Stimulated activated CD4-positive, alpha-beta T cell treated with anti-CD3 and anti-CD28 coated beads, Interleukin-4, amount 100 ng/mL, for 24 hours (primary cell): Measurements from ENCODE around the gene LSP1.

Experiments used
- DNase-seq: peaks from one replicate; pipeline ENCODE4 v3.0.0-alpha.2; 2020

Gene LSP1

GRCh38 chr11:1893581-1894359, 40.9 kb downstream of the LSP1 start:
- no peak for DNase-seq

- no peak for DNase-seq
These were observed 41.9 kb downstream of the LSP1 start for GRCh38 chr11:1894759-1895158.

DNA sequence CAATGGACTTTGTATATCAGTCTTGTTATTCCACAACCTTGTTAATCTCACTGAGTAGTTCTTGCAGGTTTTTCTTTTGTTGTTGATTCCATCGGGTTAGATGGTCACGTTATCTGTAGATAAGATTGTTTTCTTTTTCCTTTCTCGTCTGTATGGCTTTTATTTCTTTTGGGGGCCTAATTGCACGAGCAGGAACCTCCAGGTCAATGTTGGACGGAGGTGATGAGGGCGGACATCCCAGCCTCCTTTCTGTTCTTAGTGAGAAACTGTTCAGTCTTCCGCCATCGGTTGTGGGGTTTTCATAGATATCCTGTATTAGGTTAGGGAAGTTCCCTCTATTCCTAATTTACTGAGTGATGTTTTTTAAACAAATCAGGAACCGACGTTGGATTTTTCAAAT, 43.6 kb downstream of the LSP1 start:
- no peak for DNase-seq

DNA sequence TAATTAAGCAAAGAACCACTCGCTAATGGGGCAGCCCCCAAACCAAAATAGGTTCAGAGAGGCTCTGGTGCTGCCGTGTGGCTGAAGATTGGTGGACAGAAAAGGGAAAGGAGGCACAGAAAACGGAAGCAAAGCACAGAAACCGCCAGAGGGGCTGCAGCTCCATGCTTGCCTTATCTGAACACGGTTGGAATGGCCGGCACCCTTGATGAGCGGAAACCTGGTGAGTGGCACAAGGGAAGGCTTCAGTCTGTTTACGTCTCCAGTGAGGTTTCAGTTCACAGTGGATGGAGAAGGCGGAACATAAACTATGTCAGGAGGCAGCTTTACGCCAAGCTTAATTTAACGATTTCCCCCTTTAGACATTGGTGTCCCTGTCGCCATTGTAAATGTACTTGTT, 44.0 kb downstream of the LSP1 start:
- DNase-seq: no peak

DNA sequence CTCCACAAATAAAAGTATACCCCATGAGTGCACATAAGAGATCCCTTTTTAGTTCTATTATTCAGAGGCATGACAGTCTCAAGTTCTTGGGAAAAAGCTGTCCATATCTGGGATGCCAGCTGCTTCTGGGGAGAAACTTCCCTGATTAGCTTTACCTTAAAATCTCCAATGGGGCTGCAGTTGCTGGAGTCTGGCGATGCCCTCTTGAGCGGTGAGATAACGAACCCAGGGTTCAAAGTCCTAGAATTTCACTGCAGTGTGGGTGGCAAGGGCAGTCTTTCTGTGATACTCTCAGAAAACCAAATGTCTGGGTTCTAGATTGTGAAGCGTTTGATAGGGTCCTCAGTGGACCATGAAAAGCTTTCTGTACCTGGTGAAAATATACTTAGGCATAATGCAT, 46.2 kb downstream of the LSP1 start:
- DNase-seq: no peak

- no peak for DNase-seq
These were observed 46.8 kb downstream of the LSP1 start for GRCh38 chr11:1899686-1900085.

DNA sequence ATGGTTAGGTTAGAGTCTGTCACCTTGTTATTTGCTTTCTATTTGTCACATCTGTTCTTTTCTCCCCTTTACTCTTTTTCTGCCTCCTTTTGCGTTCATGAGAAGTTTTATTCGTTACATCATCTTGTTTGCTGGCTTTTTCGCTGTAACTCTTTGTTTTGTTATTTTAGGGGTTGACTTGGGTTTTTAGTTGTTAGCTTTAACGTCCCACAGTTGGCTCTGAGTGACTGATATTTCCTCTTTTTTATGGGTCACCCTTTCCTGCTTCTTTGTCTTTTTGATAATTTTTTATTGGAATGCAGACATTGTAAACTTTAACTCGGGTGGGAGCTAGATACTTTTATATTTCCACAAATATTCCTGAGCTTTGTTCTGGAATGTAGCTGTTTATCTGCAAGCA, 53.3 kb downstream of the LSP1 start:
- DNase-seq: no peak

DNA sequence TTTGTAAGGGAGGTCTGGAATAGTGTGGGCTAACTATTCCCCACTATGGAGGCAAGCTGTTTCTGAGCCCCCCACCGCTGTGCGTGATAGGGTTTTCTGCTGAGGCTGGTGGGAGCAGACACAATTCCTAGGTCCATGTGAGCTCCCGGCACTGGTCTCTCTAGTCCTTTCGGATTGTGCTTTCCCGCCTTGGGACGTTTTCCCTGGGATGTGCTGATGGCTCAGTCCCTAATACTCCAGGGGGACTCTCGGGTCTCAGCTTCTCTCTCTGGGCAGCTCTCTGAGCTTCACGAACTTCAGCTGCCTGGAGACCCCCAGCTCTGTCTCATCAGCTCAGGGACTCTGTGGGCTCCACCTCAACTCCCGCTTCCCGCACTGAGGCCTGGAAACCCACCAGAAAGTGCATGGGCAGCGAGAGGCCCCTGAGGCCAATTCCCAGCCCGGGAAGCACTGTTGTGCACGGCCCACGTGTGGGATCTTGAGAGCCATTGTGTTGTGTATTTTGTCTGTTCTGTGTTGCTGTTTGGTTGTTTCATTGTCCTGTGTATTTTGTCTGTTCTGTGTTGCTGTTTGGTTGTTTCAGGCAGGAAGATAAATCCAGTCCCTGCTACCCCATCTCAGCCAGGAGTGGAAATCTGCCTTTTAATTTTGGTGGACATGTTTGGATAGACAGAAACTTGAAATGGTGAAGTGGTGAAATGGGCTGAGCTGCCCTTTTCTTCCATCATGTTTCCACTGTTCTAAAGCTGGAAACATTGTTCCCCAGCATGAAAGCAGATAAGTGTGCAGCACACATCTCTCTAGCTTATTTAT, 53.9 kb downstream of the LSP1 start:
- no peak for DNase-seq

DNA sequence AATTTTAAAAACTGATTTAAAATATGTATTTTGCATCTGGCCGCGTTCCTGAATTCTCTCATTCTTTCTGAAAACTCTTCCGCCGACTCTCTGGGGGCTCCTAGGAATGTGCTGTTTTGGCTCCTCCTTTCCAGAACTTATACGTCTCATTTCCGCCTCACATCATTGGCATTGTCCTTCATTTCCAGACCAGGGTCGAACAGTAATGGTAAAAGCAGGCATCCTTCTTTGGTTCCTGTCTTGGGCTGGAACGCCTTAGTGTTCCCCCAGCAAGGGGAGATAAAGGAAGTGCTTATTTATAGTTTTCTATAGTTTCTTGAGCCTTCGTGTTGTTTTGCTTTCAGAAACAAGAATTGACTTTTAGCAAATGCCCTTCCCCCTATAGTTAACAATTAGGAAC, 55.7 kb downstream of the LSP1 start:
- DNase-seq: no peak

DNA sequence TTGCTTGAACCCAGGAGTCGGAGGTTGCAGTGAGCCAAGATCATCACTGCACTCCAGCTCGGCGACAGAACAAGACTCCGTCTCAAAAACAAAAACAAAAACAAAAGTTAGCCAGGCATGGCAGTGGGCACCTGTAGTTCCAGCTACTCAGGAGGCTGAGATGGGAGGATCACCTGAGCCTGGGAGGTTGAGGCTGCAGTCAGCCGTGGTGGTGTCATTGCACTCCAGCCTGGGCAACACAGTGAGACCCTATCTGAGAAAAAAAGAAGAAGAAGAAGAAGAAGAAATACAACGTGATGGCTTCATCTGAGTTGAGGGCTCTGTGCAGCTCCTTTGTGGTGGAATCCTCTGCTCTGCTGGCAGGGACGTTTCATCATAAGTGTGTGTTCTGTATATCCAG, 56.6 kb downstream of the LSP1 start:
- DNase-seq: no peak

DNA sequence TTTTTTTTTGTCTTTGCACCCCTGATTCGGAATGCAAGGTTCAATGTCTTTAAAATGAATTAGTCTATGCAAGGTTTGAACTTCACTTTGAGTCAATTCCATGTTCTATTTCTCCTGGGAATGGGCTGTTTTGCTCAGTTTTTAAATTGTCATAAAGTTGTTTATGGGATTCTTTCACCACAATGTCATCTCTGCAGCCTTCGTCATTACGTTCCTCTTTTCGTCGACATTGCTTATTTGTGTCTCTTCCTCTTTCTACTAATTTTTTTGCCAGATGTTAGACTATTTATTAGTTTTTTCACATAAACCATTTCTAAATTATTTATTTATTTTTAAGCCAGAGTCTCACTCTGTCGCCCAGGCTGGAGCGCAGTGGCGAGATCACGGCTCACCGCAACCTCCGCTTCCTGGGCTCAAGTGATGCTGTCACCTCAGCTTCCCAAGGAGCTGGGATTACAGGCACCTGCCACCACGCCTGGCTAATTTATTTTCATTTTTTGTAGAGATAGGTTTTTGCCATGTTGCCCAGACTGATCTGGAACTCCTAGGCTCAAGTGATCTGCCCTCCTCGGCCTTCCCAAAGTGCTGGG, 59.5 kb downstream of the LSP1 start:
- DNase-seq: no peak

DNA sequence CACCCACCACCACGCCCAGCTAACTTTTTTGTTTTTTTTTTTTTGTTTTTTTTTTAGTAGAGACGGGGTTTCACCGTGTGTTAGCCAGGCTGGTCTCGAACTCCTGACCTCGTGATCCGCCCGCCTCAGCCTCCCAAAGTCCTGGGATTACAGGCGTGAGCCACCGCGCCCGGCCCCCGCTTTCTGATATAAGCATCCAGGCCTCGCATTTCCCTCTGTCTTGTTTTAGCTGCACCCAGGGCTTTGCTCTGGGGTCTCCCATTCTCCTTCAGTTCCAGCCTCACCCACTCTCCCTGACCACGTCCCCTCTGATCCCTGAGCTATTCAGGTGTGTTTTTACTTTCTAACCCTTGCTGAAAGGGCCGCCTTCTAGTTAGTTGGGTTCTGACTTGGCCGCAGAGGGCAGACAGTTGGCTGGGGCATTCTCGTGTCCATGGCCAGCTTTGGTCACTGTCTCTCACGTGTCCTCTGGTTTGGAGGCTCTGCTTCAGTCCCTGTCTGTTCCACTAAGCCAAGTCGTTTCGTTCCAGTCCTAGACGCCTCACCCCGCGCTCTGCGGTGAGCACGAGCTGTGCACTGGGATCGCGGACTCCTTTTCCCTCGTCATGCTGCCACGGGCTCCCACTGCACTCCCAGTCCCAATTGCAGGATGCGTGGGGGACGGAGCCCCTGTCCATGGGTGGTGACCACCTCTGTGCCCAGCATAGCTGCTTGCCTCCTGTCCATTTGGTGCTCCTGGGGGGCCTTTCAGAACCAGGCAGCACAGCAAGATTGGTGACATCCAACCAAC, 60.6 kb downstream of the LSP1 start:
- DNase-seq: no peak

DNA sequence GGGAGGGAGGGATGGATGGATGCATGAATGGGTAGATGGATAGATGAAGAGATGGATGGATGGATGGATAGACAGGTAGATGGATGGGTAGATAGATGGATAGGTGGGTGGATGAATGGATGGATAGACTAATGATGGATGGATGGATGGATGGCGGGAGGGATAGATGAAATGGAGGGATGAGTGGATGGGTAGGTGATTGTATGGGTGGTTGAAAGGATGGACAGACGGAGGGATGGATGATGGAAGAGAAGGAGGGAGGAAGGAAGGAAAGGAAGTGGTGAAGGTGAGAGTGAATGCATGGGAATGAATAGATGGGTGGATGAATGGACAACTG, 62.9 kb downstream of the LSP1 start:
- no peak for DNase-seq

- no peak for DNase-seq
These were observed 63.5 kb downstream of the LSP1 start for GRCh38 chr11:1916132-1916985.

DNA sequence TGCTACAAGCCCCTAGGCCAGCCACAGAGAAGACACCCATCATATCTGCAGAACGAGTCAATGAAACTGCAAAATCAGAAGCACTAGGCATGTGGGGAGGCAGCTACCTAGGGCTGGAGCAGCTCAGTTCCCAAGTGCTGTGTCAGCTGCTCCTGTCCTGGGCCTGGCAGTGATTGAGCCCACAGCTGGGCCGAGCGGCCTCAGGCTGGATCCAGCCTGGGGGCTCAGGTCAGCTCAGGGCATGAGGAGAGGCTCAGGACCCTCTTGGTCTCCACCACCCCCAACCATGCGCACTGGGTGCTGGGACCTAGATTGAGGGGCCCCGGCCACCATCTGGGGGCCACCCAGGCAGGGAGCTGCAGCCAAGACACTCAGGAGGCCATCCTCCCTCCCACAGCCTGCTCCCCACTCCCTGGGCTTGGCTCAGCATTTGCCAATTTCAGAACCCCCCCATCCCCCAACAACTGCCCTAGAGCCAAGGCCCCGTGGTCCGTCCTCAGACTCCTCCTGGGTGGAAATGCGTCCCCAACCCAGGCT, 64.2 kb downstream of the LSP1 start:
- DNase-seq: no peak

DNA sequence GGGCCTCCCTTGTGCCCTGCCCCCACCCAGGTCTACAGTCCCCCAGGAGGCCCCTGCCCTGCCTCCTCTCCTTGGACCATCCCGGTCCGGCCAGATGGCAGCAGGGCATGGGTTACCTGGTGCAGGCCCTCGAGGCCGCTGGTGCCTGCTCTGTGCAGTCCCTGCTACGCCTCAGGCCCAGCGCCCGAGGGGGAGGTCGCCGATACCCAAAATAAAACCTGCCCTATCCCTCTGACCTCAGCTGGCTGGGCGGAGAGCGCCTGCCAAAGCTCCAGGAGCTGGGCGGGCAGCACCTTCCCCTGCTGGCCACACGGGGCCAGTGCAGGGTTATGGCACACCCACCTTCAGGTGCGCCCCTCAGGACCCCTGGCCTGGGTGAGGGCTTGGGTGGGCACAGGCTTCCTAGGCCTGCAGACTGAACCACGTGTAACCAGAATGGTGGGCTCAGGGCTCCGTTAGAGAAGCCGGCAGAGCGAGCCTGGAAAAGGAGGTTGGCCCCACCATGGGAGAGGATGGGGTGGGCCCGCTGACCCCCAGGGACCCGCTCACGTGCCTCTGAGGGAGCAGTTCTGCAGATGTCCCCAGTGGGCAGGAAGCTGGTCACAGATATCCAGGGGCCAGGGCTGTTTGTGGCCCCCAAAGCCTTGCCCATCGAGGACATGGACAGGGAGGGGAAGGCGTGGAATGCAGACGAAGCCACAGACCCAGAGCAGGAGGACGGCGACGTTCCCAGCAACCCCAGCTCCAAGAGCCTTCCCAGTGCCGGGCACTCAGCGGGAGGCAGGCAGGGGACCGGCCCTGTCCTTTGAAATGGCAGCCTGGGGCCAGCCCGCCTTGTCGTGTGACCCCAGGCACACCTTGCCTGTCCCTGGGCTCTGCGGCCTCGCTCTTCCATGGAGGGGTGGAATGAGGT, 64.9 kb downstream of the LSP1 start:
- no peak for DNase-seq

DNA sequence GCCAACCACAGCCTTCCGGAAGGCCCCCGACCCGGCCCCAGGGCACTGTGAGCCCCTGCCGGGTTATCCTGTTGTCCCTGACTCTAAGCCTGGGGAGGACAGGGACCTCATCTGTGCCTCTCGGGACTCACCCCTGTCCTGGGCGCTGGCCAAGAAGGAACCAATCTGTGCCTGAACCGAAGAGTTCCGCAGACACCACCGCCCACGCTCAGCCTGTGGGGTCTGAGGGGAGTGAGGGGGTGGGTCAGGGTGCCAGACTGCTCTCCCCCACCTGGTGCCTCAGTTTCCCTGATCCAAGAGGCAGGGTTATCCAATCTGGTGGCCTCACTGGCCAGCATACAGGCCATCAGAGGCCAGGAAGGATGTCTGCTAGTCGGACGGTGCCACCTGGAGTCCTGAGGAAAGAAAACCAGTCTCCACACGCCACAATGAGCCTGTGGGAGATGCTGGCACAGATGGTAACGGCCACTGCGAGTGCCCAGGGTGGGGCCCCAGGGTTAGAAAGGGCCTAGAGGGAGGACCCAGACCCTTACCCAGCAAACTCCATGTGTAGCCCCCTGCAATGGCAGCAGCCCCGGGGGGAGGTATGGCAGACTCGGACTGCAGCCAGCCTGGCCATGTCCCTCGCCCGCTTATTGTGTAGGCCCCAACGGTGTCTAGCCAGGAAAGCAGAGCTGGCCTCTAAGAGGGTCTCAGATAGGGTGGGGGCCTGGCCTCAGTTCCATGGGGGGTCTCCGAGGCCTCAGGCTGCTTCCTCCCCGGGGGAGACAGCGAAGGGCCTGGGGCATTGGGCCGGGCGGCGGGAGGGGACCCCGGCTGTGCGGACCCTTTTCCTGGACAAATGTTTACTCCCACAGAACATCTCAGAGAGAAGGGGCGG, 65.8 kb downstream of the LSP1 start:
- no peak for DNase-seq

- no peak for DNase-seq
These were observed 66.7 kb downstream of the LSP1 start, which contains the start of gene TNNT3 for GRCh38 chr11:1919391-1920127. Gene TNNT3 (plus strand): TSS chr11:1919703. CDS start chr11:1922875, 3,172 bp downstream.
